Smooth muscle cell (in vitro differentiated cells): Measurements from ENCODE around the gene AKR1A1. TPM values are rescaled to one million over a fixed set of nuclear protein-coding genes. Genes with fewer than 3 reads are reported as not detected.

Source experiments
- DNase-seq: peaks from one replicate; lab custom pipeline; 2025; ENCODE audit not compliant: unreplicated experiment; lab: John Stamatoyannopoulos, UW
- H2AFZ ChIP-seq: fragments of 200-600 bp; sonication (generic); 2 replicates; pipeline ENCODE4 v1.6.0; 2016; ENCODE audit warnings: antibody characterized with exemption, low read depth, mild to moderate bottlenecking
- H3F3A ChIP-seq: fragments of 200-600 bp; sonication (generic); 2 replicates; pipeline ENCODE4 v1.6.0; 2017; ENCODE audit warnings: antibody characterized with exemption, low read depth
- H3K27ac ChIP-seq: fragments of 200-600 bp; sonication (generic); 2 replicates; pipeline ENCODE4 v1.5.1; 2016; ENCODE audit warnings: low read depth, mild to moderate bottlenecking
- H3K27me3 ChIP-seq: fragments of 200-600 bp; sonication (generic); 2 replicates; pipeline ENCODE4 v1.6.1; 2016; ENCODE audit warnings: low read depth, mild to moderate bottlenecking
- H3K36me3 ChIP-seq: fragments of 200-600 bp; sonication (generic); 2 replicates; pipeline ENCODE4 v1.5.1; 2016; ENCODE audit warnings: low read depth
- H3K4me1 ChIP-seq: fragments of 200-600 bp; sonication (generic); 2 replicates; pipeline ENCODE4 v1.5.1; 2016; ENCODE audit warnings: low read depth
- H3K4me2 ChIP-seq: fragments of 200-600 bp; sonication (generic); 2 replicates; pipeline ENCODE4 v1.6.0; 2016; ENCODE audit warnings: mild to moderate bottlenecking
- H3K4me3 ChIP-seq: fragments of 200-600 bp; sonication (generic); 2 replicates; pipeline ENCODE4 v1.5.1; 2016; ENCODE audit warnings: mild to moderate bottlenecking
- H3K79me2 ChIP-seq: fragments of 200-600 bp; sonication (generic); 2 replicates; pipeline ENCODE4 v1.6.0; 2016; ENCODE audit warnings: low read depth, mild to moderate bottlenecking
- H3K9ac ChIP-seq: fragments of 200-600 bp; sonication (generic); 2 replicates; pipeline ENCODE4 v1.6.0; 2016; ENCODE audit warnings: low read depth
- H3K9me3 ChIP-seq: fragments of 200-600 bp; sonication (generic); replicated peaks from 2 replicates; pipeline ENCODE4 v1.5.1; 2016; ENCODE audit warnings: low read depth
- H4K20me1 ChIP-seq: fragments of 200-600 bp; sonication (generic); 2 replicates; pipeline ENCODE4 v1.6.0; 2016; ENCODE audit warnings: low read depth
- WGBS: methylation state at CpG from one replicate; pipeline ENCODE4 v1.1.7; 2016; ENCODE audit warnings: low lambda C conversion rate; 5-methylcytosine and 5-hydroxymethylcytosine counted together
- polyA plus RNA-seq: library from polyadenylated mRNA; unstranded; fragments of >200 nt; fragmentation: Nextera tagmentation; extraction: Ambion mirVana; gene quantifications from 2 replicates; pipeline ENCODE4 v1.2.1, GENCODE V29; 2016
- total RNA-seq: library from RNA; depleted of rRNA; stranded (reverse); fragments of >200 nt; gene quantifications from 2 replicates; pipeline ENCODE4 v1.2.3, GENCODE V29; 2014
- TF ChIP-seq, protein P1 (sequence below): fragments of 200-600 bp; sonication (generic); IDR thresholded peaks from 2 replicates; pipeline ENCODE4 v1.5.1; 2017; ENCODE audit warnings: borderline replicate concordance, mild to moderate bottlenecking, antibody characterized with exemption; ENCODE audit not compliant: insufficient read depth, poor library complexity, severe bottlenecking

AKR1A1 gene
- total and polyA plus RNA-seq, 2 experiments from 2014 or later, result 91.4 to 135 TPM

DNA sequence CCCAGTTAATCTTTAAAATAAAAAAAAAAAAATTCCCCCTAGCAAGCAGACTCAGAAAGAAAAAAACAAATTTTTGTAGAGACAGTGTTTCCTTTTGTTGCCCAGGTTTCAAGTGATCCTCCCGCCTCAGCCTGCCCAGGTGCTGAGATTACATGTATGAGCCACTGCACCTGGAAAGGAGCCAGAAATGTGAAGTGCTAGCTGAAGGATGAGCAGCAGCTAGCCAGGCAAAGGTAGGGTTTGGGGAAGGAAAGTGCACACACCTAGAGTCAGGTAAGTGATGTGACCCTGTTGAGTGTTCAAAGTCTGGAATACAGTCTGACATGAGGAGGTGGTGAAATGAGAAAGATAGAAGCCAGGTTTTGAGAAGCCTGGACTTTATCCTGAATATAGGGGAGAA lies 1.7 kb downstream of the AKR1A1 start:
- Histone ChIP-seq H3K4me1 (peaks cover 5% of the 10 kb centered on the region), H3K4me2 (peak overlapping the region; percentile 89), H3K79me2 (peaks cover 6% of the 10 kb centered on the region), H3K9me3 (no peaks in the 10 kb centered on the region), H3K36me3 (no peaks in the 10 kb centered on the region), H3K27me3 (no peaks in the 10 kb centered on the region), H3K27ac (no peak overlapping the region), H4K20me1 (peaks cover 20% of the 10 kb centered on the region), H3K4me3 (peak overlapping the region; percentile 66), H3K9ac (no peak overlapping the region), H2AFZ (no peak overlapping the region), H3F3A (no peaks in the 10 kb centered on the region)
- WGBS, result 90% methylated on average over 1 of the region's 1 CpG
- no peak for DNase-seq
- TF ChIP-seq, protein P1, sequence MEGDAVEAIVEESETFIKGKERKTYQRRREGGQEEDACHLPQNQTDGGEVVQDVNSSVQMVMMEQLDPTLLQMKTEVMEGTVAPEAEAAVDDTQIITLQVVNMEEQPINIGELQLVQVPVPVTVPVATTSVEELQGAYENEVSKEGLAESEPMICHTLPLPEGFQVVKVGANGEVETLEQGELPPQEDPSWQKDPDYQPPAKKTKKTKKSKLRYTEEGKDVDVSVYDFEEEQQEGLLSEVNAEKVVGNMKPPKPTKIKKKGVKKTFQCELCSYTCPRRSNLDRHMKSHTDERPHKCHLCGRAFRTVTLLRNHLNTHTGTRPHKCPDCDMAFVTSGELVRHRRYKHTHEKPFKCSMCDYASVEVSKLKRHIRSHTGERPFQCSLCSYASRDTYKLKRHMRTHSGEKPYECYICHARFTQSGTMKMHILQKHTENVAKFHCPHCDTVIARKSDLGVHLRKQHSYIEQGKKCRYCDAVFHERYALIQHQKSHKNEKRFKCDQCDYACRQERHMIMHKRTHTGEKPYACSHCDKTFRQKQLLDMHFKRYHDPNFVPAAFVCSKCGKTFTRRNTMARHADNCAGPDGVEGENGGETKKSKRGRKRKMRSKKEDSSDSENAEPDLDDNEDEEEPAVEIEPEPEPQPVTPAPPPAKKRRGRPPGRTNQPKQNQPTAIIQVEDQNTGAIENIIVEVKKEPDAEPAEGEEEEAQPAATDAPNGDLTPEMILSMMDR, result no peak

DNA sequence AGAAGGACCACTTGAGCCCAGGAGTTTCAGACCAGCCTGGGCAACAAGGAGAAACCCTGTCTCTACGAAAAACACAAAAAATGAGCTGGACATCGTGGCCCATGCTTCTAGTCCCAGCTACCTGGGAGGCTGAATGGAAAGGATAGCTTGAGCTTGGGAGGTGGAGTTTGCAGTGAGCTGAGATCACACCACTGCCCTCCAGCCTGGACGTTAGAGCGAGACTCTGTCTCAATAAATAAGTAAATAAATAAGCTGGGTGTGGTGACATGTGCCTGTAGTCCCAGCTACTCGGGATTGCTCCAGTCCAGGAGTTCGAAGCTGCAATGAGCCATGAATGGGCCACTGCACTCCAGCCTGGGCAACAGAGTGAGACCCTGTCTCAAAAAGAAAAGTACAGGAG lies 3.6 kb downstream of the AKR1A1 start:
- Histone ChIP-seq H3K36me3 (no peaks in the 10 kb centered on the region), H3K9ac (no peak overlapping the region), H3F3A (no peaks in the 10 kb centered on the region), H3K27me3 (no peaks in the 10 kb centered on the region), H3K4me2 (no peak overlapping the region), H3K79me2 (peaks cover 6% of the 10 kb centered on the region), H3K4me3 (no peak overlapping the region), H3K4me1 (peaks cover 5% of the 10 kb centered on the region), H4K20me1 (peaks cover 29% of the 10 kb centered on the region), H2AFZ (no peak overlapping the region), H3K27ac (no peak overlapping the region), H3K9me3 (no peaks in the 10 kb centered on the region)
- DNase-seq, result no peak
- TF ChIP-seq, protein P1, result no peak
- WGBS, result 92% methylated on average over 6 of the region's 6 CpGs

DNA sequence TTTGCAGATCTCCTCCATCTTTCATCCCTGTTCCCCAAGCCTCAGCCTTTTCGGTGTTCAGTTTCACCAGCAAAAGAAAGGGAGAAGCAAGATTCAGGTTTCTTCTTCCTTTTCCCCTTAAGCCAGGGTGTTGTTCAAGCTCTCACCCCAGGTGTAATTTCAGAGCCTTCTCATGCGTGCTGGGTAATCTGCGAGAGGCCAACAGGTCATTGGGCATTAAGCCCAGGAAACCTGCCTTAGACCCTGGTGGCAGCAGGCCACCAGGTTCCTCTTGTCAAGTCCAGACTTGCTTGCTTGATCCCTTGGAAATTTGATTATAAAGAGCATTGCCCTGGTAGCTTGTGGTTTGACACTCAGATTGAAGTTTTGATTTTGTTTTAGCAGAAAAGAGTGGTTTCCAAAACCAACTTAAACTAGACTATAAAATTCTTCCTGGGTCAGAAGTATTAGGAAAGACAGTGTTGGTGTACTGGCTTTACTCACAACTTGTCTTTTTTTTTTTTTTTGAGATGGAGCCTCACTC lies 6.9 kb downstream of the AKR1A1 start:
- DNase-seq, result no peak
- WGBS, result 92% methylated on average over 3 of the region's 3 CpGs
- no peaks in the 10 kb centered on the region for H3K79me2 ChIP-seq

More for the DNA sequence above, 6.9 kb downstream of the AKR1A1 start:
- no peaks in the 10 kb centered on the region for H3F3A ChIP-seq
- no peak overlapping the region for H3K4me2 ChIP-seq
- no peaks in the 10 kb centered on the region for H3K9me3 ChIP-seq
- H3K9ac ChIP-seq, result no peak overlapping the region
- H2AFZ ChIP-seq, result no peak overlapping the region
- TF ChIP-seq, protein P1, result no peak
- no peaks in the 10 kb centered on the region for H3K36me3 ChIP-seq
- peaks cover 52% of the 10 kb centered on the region for H4K20me1 ChIP-seq
- H3K4me1 ChIP-seq, result peaks cover under 1% of the 10 kb centered on the region
- no peak overlapping the region for H3K4me3 ChIP-seq
- no peak overlapping the region for H3K27ac ChIP-seq
- no peaks in the 10 kb centered on the region for H3K27me3 ChIP-seq
